ENCODE results near the gene STUB1. TPM values are rescaled to one million over a fixed set of nuclear protein-coding genes. Genes with fewer than 3 reads are reported as not detected.
A peak's percentile ranks its signal among the peaks of the same experiment; 100 is the strongest.

The STUB1 gene
- total RNA-seq, 1 donor from 2014 or later: 125 TPM

- no peak for DNase-seq (ENCODE audit: low spot score)
Measured at GRCh38 chr16:694187-694862, 14.1 kb downstream of the STUB1 start.

GRCh38 chr16:694863-695354 is 14.7 kb downstream of the STUB1 start:
- DNase-seq (ENCODE audit: low spot score): no peak

GRCh38 chr16:695355-696089 is 15.3 kb downstream of the STUB1 start:
- peak; percentile 63 for DNase-seq (ENCODE audit: low spot score)

GRCh38 chr16:698911-699671 is 18.9 kb downstream of the STUB1 start:
- no peak for DNase-seq (ENCODE audit: low spot score)

- no peak for DNase-seq (ENCODE audit: low spot score)
Measured at GRCh38 chr16:700684-701584, 20.7 kb downstream of the STUB1 start.

GRCh38 chr16:702341-702740 is 22.1 kb downstream of the STUB1 start:
- no peak for DNase-seq (ENCODE audit: low spot score)

GRCh38 chr16:703406-703805 is 23.2 kb downstream of the STUB1 start:
- DNase-seq (ENCODE audit: low spot score): no peak

- no peak for DNase-seq (ENCODE audit: low spot score)
Measured at GRCh38 chr16:704047-704446, 23.8 kb downstream of the STUB1 start.

- DNase-seq (ENCODE audit: low spot score): no peak
Measured at GRCh38 chr16:704552-705380, 24.6 kb downstream of the STUB1 start.

GRCh38 chr16:705431-706188 is 25.4 kb downstream of the STUB1 start, which contains the start of gene FBXL16:
Gene FBXL16 (minus strand): TSS chr16:705801. CDS start chr16:697405, 8,396 bp downstream.
- no peak for DNase-seq (ENCODE audit: low spot score)

GRCh38 chr16:706189-707061 is 26.2 kb downstream of the STUB1 start:
- no peak for DNase-seq (ENCODE audit: low spot score)

- no peak for DNase-seq (ENCODE audit: low spot score)
Measured at GRCh38 chr16:707062-707538, 26.9 kb downstream of the STUB1 start.

GRCh38 chr16:708019-708418 is 27.8 kb downstream of the STUB1 start:
- no peak for DNase-seq (ENCODE audit: low spot score)

- DNase-seq (ENCODE audit: low spot score): no peak
Measured at GRCh38 chr16:708959-709358, 28.7 kb downstream of the STUB1 start.

GRCh38 chr16:709566-710499 is 29.6 kb downstream of the STUB1 start:
- DNase-seq (ENCODE audit: low spot score): no peak

GRCh38 chr16:710500-711075 is 30.4 kb downstream of the STUB1 start:
- DNase-seq (ENCODE audit: low spot score): no peak

GRCh38 chr16:711084-711483 is 30.9 kb downstream of the STUB1 start:
- DNase-seq (ENCODE audit: low spot score): no peak

All from mucosa of gallbladder (tissue), 1 donor.